ENCODE measurements around the gene CSGALNACT2. TPM values are rescaled to one million over a fixed set of nuclear protein-coding genes. Genes with fewer than 3 reads are reported as not detected.
A peak's percentile ranks its signal among the peaks of the same experiment; 100 is the strongest.

Gene CSGALNACT2
- total and polyA plus RNA-seq, 4 experiments from 2014 or later, result 21.1 to 48.2 (median 34.4) TPM

GRCh38 chr10:43170491-43170890 is 32.2 kb downstream of the CSGALNACT2 start:
- Histone ChIP-seq H3K27me3 (ENCODE audit: insufficient read depth, low read length) (no peaks in the 10 kb centered on the region), H3K9me3 (ENCODE audit: control insufficient read depth in 1 of 2, low read length in 2 of 2) (no peaks in the 10 kb centered on the region), H3K27ac (ENCODE audit: low read depth, low read length) (no peak overlapping the region), H3K4me1 (ENCODE audit: insufficient read depth, low read length) (no peaks in the 10 kb centered on the region), H3K36me3 (ENCODE audit: insufficient read depth, low read length) (peaks cover 28% of the 10 kb centered on the region), H3K4me3 (ENCODE audit: low read length in 2 of 2) (no peak overlapping the region)
- Mint-ChIP-seq H3K4me3 (no peak overlapping the region), H3K27me3 (no peaks in the 10 kb centered on the region), H3K9me3 (peaks cover 0 to 2% (median 0%) of the 10 kb centered on the region in 8 donors), H3K36me3 (peaks cover 64 to 68% of the 10 kb centered on the region in 2 donors), H3K4me1 (peaks cover 14 to 47% (median 32%) of the 10 kb centered on the region in 4 donors), H3K27ac (peak overlapping the region in 4 of 7 donors; percentile 5 to 88 (median 66))
- intact Hi-C loops (cut with micrococcal nuclease), result no loop called here
- no peak for DNase-seq
- ChIA-PET POLR2A (ENCODE audit: partially characterized antibody) (interaction anchor here (3.6 kb wide), 1 partner anchor 32 kb away, joined by 21 read pairs; the partner anchor contains the start of gene CSGALNACT2), CTCF (ENCODE audit: partially characterized antibody) (interaction anchor here (0.5 to 1.1 kb wide), 3 partner anchors 16 to 189 kb away, joined by 3 read pairs; no protein-coding TSS in a partner anchor)

- Mint-ChIP-seq H3K4me3 (peak overlapping the region in 1 of 8 donors; percentile 18), H3K4me1 (peaks cover 10 to 38% (median 27%) of the 10 kb centered on the region in 4 donors), H3K9me3 (peaks cover 0 to 4% (median 0%) of the 10 kb centered on the region in 8 donors), H3K27ac (peak overlapping the region in 4 of 7 donors; percentile 3 to 58 (median 21)), H3K36me3 (peaks cover 79 to 81% of the 10 kb centered on the region in 2 donors), H3K27me3 (no peaks in the 10 kb centered on the region)
- DNase-seq, result no peak
- intact Hi-C loops (cut with micrococcal nuclease), result no loop called here
- H3K4me3 ChIP-seq (ENCODE audit: low read length in 2 of 2), result no peak overlapping the region
- CTCF ChIA-PET (ENCODE audit: partially characterized antibody), result interaction anchor here (2.4 to 3.0 kb wide), 2 partner anchors 29 to 32 kb away, joined by 7 to 8 read pairs; no protein-coding TSS in a partner anchor
- H3K27ac ChIP-seq (ENCODE audit: low read depth, low read length), result no peak overlapping the region
- H3K9me3 ChIP-seq (ENCODE audit: control insufficient read depth in 1 of 2, low read length in 2 of 2), result no peaks in the 10 kb centered on the region
- H3K27me3 ChIP-seq (ENCODE audit: insufficient read depth, low read length), result no peaks in the 10 kb centered on the region
- peaks cover 36% of the 10 kb centered on the region for H3K36me3 ChIP-seq (ENCODE audit: insufficient read depth, low read length)
- POLR2A ChIA-PET (ENCODE audit: partially characterized antibody), result interaction anchor here (3.6 kb wide), 1 partner anchor 34 kb away, joined by 21 read pairs; the partner anchor contains the start of gene CSGALNACT2
- no peaks in the 10 kb centered on the region for H3K4me1 ChIP-seq (ENCODE audit: insufficient read depth, low read length)
Observed at GRCh38 chr10:43172645-43173044, 34.4 kb downstream of the CSGALNACT2 start.

- no peaks in the 10 kb centered on the region for H3K27me3 ChIP-seq (ENCODE audit: insufficient read depth, low read length)
- no peak for DNase-seq
- H3K36me3 Mint-ChIP-seq, result peaks cover 84 to 85% of the 10 kb centered on the region in 2 donors
- POLR2A ChIA-PET (ENCODE audit: partially characterized antibody), result no interaction called here
- H3K36me3 ChIP-seq (ENCODE audit: insufficient read depth, low read length), result peaks cover 41% of the 10 kb centered on the region
- H3K9me3 Mint-ChIP-seq, result peaks cover 0 to 8% (median 0%) of the 10 kb centered on the region in 8 donors
- no peak overlapping the region for H3K27ac ChIP-seq (ENCODE audit: low read depth, low read length)
- H3K27ac Mint-ChIP-seq, result peak overlapping the region in 4 of 7 donors; percentile 3 to 40 (median 21)
- H3K4me3 Mint-ChIP-seq, result no peak overlapping the region
- intact Hi-C loops (cut with micrococcal nuclease), result no loop called here
- H3K4me3 ChIP-seq (ENCODE audit: low read length in 2 of 2), result no peak overlapping the region
- H3K4me1 Mint-ChIP-seq, result peaks cover 10 to 38% (median 27%) of the 10 kb centered on the region in 4 donors
- H3K9me3 ChIP-seq (ENCODE audit: control insufficient read depth in 1 of 2, low read length in 2 of 2), result no peaks in the 10 kb centered on the region
- no peaks in the 10 kb centered on the region for H3K4me1 ChIP-seq (ENCODE audit: insufficient read depth, low read length)
- CTCF ChIA-PET (ENCODE audit: partially characterized antibody), result interaction anchor here (2.4 to 3.0 kb wide), 2 partner anchors 29 to 32 kb away, joined by 7 to 8 read pairs; no protein-coding TSS in a partner anchor
- no peaks in the 10 kb centered on the region for H3K27me3 Mint-ChIP-seq
Observed at GRCh38 chr10:43173120-43173519, 34.9 kb downstream of the CSGALNACT2 start.

GRCh38 chr10:43174969-43175368 is 36.7 kb downstream of the CSGALNACT2 start:
- H3K4me3 Mint-ChIP-seq, result no peak overlapping the region
- no peaks in the 10 kb centered on the region for H3K27me3 Mint-ChIP-seq
- H3K4me1 Mint-ChIP-seq, result peaks cover 10 to 28% (median 24%) of the 10 kb centered on the region in 4 donors
- Histone ChIP-seq H3K4me3 (ENCODE audit: low read length in 2 of 2) (no peak overlapping the region), H3K4me1 (ENCODE audit: insufficient read depth, low read length) (no peaks in the 10 kb centered on the region), H3K27ac (ENCODE audit: low read depth, low read length) (no peak overlapping the region), H3K9me3 (ENCODE audit: control insufficient read depth in 1 of 2, low read length in 2 of 2) (no peaks in the 10 kb centered on the region), H3K36me3 (ENCODE audit: insufficient read depth, low read length) (peaks cover 32% of the 10 kb centered on the region), H3K27me3 (ENCODE audit: insufficient read depth, low read length) (no peaks in the 10 kb centered on the region)
- no peak for DNase-seq
- ChIA-PET CTCF (ENCODE audit: partially characterized antibody) (interaction anchor here (1.6 kb wide), 1 partner anchor 21 kb away, joined by 4 read pairs; no protein-coding TSS in a partner anchor), POLR2A (ENCODE audit: partially characterized antibody) (no interaction called here)
- intact Hi-C loops (cut with micrococcal nuclease), result no loop called here
- H3K36me3 Mint-ChIP-seq, result peaks cover 79 to 84% of the 10 kb centered on the region in 2 donors
- no peak overlapping the region for H3K27ac Mint-ChIP-seq
- H3K9me3 Mint-ChIP-seq, result peaks cover 0 to 13% (median 6%) of the 10 kb centered on the region in 8 donors

- intact Hi-C loops (cut with micrococcal nuclease), result no loop called here
- H3K4me3 ChIP-seq (ENCODE audit: low read length in 2 of 2), result no peak overlapping the region
- Mint-ChIP-seq H3K4me3 (no peak overlapping the region), H3K9me3 (peaks cover 0 to 13% (median 6%) of the 10 kb centered on the region in 8 donors), H3K4me1 (peaks cover 6 to 19% (median 18%) of the 10 kb centered on the region in 4 donors), H3K36me3 (peaks cover 82% of the 10 kb centered on the region in 2 donors), H3K27me3 (no peaks in the 10 kb centered on the region), H3K27ac (peak overlapping the region in 1 of 7 donors; percentile 13)
- ChIA-PET CTCF (ENCODE audit: partially characterized antibody) (interaction anchor here (1.2 kb wide), 1 partner anchor 28 kb away, joined by 3 read pairs; no protein-coding TSS in a partner anchor), POLR2A (ENCODE audit: partially characterized antibody) (no interaction called here)
- no peak for DNase-seq
- H3K36me3 ChIP-seq (ENCODE audit: insufficient read depth, low read length), result peaks cover 39% of the 10 kb centered on the region
- no peaks in the 10 kb centered on the region for H3K27me3 ChIP-seq (ENCODE audit: insufficient read depth, low read length)
- H3K9me3 ChIP-seq (ENCODE audit: control insufficient read depth in 1 of 2, low read length in 2 of 2), result no peaks in the 10 kb centered on the region
- H3K4me1 ChIP-seq (ENCODE audit: insufficient read depth, low read length), result no peaks in the 10 kb centered on the region
- H3K27ac ChIP-seq (ENCODE audit: low read depth, low read length), result no peak overlapping the region
Observed at GRCh38 chr10:43176271-43176670, 38.0 kb downstream of the CSGALNACT2 start.

GRCh38 chr10:43177595-43177994 is 39.4 kb downstream of the CSGALNACT2 start:
- Mint-ChIP-seq H3K4me3 (no peak overlapping the region), H3K36me3 (peaks cover 74 to 80% of the 10 kb centered on the region in 2 donors), H3K9me3 (peaks cover 0 to 13% (median 6%) of the 10 kb centered on the region in 8 donors), H3K27ac (no peak overlapping the region), H3K4me1 (peaks cover 6 to 9% (median 8%) of the 10 kb centered on the region in 4 donors), H3K27me3 (no peaks in the 10 kb centered on the region)
- Histone ChIP-seq H3K36me3 (ENCODE audit: insufficient read depth, low read length) (peaks cover 42% of the 10 kb centered on the region), H3K27ac (ENCODE audit: low read depth, low read length) (no peak overlapping the region), H3K27me3 (ENCODE audit: insufficient read depth, low read length) (no peaks in the 10 kb centered on the region), H3K4me1 (ENCODE audit: insufficient read depth, low read length) (no peaks in the 10 kb centered on the region), H3K9me3 (ENCODE audit: control insufficient read depth in 1 of 2, low read length in 2 of 2) (no peaks in the 10 kb centered on the region), H3K4me3 (ENCODE audit: low read length in 2 of 2) (no peak overlapping the region)
- DNase-seq, result no peak
- intact Hi-C loops (cut with micrococcal nuclease), result no loop called here
- POLR2A ChIA-PET (ENCODE audit: partially characterized antibody), result no interaction called here
- CTCF ChIA-PET (ENCODE audit: partially characterized antibody), result no interaction called here

GRCh38 chr10:43181146-43181545 is 42.9 kb downstream of the CSGALNACT2 start:
- Mint-ChIP-seq H3K9me3 (peaks cover 0 to 13% (median 6%) of the 10 kb centered on the region in 8 donors), H3K27me3 (no peaks in the 10 kb centered on the region), H3K4me1 (peaks cover 0 to 2% (median 0%) of the 10 kb centered on the region in 4 donors), H3K4me3 (no peak overlapping the region), H3K36me3 (peaks cover 64 to 75% of the 10 kb centered on the region in 2 donors), H3K27ac (peak overlapping the region in 3 of 7 donors; percentile 19 to 57 (median 32))
- Histone ChIP-seq H3K4me1 (ENCODE audit: insufficient read depth, low read length) (no peaks in the 10 kb centered on the region), H3K27ac (ENCODE audit: low read depth, low read length) (no peak overlapping the region), H3K9me3 (ENCODE audit: control insufficient read depth in 1 of 2, low read length in 2 of 2) (no peaks in the 10 kb centered on the region), H3K4me3 (ENCODE audit: low read length in 2 of 2) (no peak overlapping the region), H3K36me3 (ENCODE audit: insufficient read depth, low read length) (peaks cover 34% of the 10 kb centered on the region), H3K27me3 (ENCODE audit: insufficient read depth, low read length) (no peaks in the 10 kb centered on the region)
- POLR2A ChIA-PET (ENCODE audit: partially characterized antibody), result no interaction called here
- CTCF ChIA-PET (ENCODE audit: partially characterized antibody), result interaction anchor here (2.2 kb wide), 1 partner anchor 24 kb away, joined by 8 read pairs; no protein-coding TSS in a partner anchor
- intact Hi-C loops (cut with micrococcal nuclease), result no loop called here
- DNase-seq, result no peak

Measured in CD4-positive, alpha-beta memory T cell (primary cell).